ENCODE results near the gene CELF1.

GRCh38 chr11:47583844-47584243, 30.9 kb upstream of the CELF1 start:
- TF ChIP-seq ZNF655 (CRISPR knock-in tag; IDR thresholded peaks at IDR 0.05) (no peak), MAFF (IDR thresholded peaks at IDR 0.05; ENCODE audit: low read length) (no peak), ZNF41 (CRISPR knock-in tag; conservative IDR thresholded peaks at IDR 0.05) (no peak), POLR2AphosphoS5 (IDR thresholded peaks at IDR 0.05; ENCODE audit: control insufficient read depth, insufficient read depth, low read depth, low read length) (no peak), RFX5 (IDR thresholded peaks at IDR 0.05; ENCODE audit: low read depth, low read length) (no peak), EP300 (IDR thresholded peaks at IDR 0.05; ENCODE audit: low read length) (no peak), HMGXB4 (CRISPR knock-in tag; IDR thresholded peaks at IDR 0.05) (no peak), CBX3 (IDR thresholded peaks at IDR 0.05; ENCODE audit: borderline replicate concordance in 1 of 2, low read length in 2 of 2) (no peak)
- TF ChIP-seq, protein P1, sequence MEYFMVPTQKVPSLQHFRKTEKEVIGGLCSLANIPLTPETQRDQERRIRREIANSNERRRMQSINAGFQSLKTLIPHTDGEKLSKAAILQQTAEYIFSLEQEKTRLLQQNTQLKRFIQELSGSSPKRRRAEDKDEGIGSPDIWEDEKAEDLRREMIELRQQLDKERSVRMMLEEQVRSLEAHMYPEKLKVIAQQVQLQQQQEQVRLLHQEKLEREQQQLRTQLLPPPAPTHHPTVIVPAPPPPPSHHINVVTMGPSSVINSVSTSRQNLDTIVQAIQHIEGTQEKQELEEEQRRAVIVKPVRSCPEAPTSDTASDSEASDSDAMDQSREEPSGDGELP (CRISPR knock-in tag; IDR thresholded peaks at IDR 0.05; ENCODE audit: borderline replicate concordance): no peak
